ENCODE data around the gene ARHGAP42.
"Not testable (repeated sequence)": the region's sequence is repeated elsewhere in the genome, so short reads cannot be mapped to it uniquely, and the experiment has no call there.

The ARHGAP42 gene

GRCh38 chr11:100687054-100687629, at the start of gene ARHGAP42:
ARHGAP42 (plus strand) TSS chr11:100687288; CDS start chr11:100687679, 391 bp downstream.
- DNase-seq: peak; percentile 9 to 32

- DNase-seq: no peak
Observed at GRCh38 chr11:100637706-100638105, 49.4 kb upstream of the ARHGAP42 start.

GRCh38 chr11:100638648-100639047, 48.4 kb upstream of the ARHGAP42 start:
- DNase-seq: no peak

GRCh38 chr11:100639140-100639539, 47.9 kb upstream of the ARHGAP42 start:
- DNase-seq: no peak

- DNase-seq: no peak
Observed at GRCh38 chr11:100640071-100640470, 47.0 kb upstream of the ARHGAP42 start.

- no peak for DNase-seq
Observed at GRCh38 chr11:100640646-100641045, 46.4 kb upstream of the ARHGAP42 start.

GRCh38 chr11:100641456-100641855, 45.6 kb upstream of the ARHGAP42 start:
- no peak for DNase-seq

GRCh38 chr11:100646545-100646944, 40.5 kb upstream of the ARHGAP42 start:
- DNase-seq: no peak

GRCh38 chr11:100647861-100648260, 39.2 kb upstream of the ARHGAP42 start:
- no peak for DNase-seq

- DNase-seq: no peak
Observed at GRCh38 chr11:100663583-100663982, 23.5 kb upstream of the ARHGAP42 start.

- DNase-seq: no peak
Observed at GRCh38 chr11:100663996-100664395, 23.1 kb upstream of the ARHGAP42 start.

- DNase-seq: not testable (repeated sequence)
Observed at GRCh38 chr11:100666816-100667215, 20.3 kb upstream of the ARHGAP42 start.

GRCh38 chr11:100667449-100667848, 19.6 kb upstream of the ARHGAP42 start:
- no peak for DNase-seq

GRCh38 chr11:100670140-100670539, 16.9 kb upstream of the ARHGAP42 start:
- no peak for DNase-seq

GRCh38 chr11:100671471-100671870, 15.6 kb upstream of the ARHGAP42 start:
- no peak for DNase-seq

GRCh38 chr11:100672498-100673033, 14.5 kb upstream of the ARHGAP42 start:
- no peak for DNase-seq

GRCh38 chr11:100673063-100673462, 14.0 kb upstream of the ARHGAP42 start:
- no peak for DNase-seq

GRCh38 chr11:100674212-100674611, 12.9 kb upstream of the ARHGAP42 start:
- no peak for DNase-seq

- no peak for DNase-seq
Observed at GRCh38 chr11:100675115-100675650, 11.9 kb upstream of the ARHGAP42 start.

- DNase-seq: no peak
Observed at GRCh38 chr11:100676901-100677300, 10.2 kb upstream of the ARHGAP42 start.

GRCh38 chr11:100677796-100678195, 9.3 kb upstream of the ARHGAP42 start:
- no peak for DNase-seq

GRCh38 chr11:100680070-100680469, 7.0 kb upstream of the ARHGAP42 start:
- DNase-seq: no peak

- peak; percentile 21 to 70 for DNase-seq
Observed at GRCh38 chr11:100681064-100681502, 6.0 kb upstream of the ARHGAP42 start.

GRCh38 chr11:100682247-100682969, 4.7 kb upstream of the ARHGAP42 start:
- DNase-seq: no peak
